GM12892 (cell line): ENCODE measurements around the gene KIAA1217.

Experiments used
- DNase-seq: peaks from one replicate; pipeline ENCODE4 v3.0.0; 2011; ENCODE audit not compliant: insufficient read length
- FAIRE-seq: peaks from 2 replicates; lab custom pipeline; 2011; peaks lifted over from hg19 to GRCh38; lab: Jason Lieb, UNC
- POLR2A ChIP-seq: IDR thresholded peaks from 2 replicates; pipeline ENCODE4 v1.6.1; 2011; ENCODE audit warnings: low read depth, low read length, control low read depth
- POLR2AphosphoS5 ChIP-seq: IDR thresholded peaks from 2 replicates; pipeline ENCODE4 v1.6.1; 2011; ENCODE audit warnings: low read depth, low read length, control low read depth
- TAF1 ChIP-seq: IDR thresholded peaks from 2 replicates; pipeline ENCODE4 v1.6.1; 2011; ENCODE audit warnings: low read depth, mild to moderate bottlenecking, control low read depth, low read length, borderline replicate concordance

KIAA1217 gene

DNA sequence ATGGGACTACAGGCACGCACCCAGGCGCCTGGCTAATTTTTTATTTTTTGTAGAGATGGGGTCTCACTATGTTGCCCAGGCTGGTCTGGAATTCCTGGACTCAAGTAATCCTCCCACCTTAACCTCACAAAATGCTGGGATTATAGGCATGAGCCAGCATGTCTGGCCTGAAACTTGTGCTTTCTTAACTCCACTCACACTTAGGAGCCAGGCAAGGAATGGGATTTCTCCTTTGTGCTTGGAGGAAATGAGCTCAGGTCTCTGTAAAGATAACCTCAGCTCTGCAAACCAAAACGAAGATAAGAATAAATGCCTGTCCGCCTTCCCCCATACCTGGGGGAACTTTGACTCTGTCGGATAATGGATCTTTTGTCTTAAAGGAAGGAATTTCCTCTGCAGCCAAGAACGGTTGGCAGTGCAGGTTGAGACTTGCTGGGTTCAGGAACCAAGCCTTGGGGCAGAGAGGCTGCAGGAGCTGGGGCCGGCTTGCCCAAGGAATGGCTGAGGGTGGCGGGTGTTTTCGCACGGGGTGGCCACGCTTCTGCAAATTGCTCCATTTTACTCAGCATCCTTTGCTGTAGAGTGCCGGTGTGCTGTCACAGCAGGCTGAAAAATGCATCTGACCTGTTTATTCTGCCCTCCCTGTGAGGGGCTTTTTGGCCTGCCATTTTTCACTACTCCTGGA is 174.2 kb downstream of the KIAA1217 start:
- FAIRE-seq (no peak), DNase-seq (peak; percentile 32)
- TF ChIP-seq POLR2A: peak; percentile 40; the same call in 1 of the 2 replicates
- TF ChIP-seq POLR2AphosphoS5: no peak
- peak; percentile 33; the same call in 1 of the 2 replicates for TF ChIP-seq TAF1

DNA sequence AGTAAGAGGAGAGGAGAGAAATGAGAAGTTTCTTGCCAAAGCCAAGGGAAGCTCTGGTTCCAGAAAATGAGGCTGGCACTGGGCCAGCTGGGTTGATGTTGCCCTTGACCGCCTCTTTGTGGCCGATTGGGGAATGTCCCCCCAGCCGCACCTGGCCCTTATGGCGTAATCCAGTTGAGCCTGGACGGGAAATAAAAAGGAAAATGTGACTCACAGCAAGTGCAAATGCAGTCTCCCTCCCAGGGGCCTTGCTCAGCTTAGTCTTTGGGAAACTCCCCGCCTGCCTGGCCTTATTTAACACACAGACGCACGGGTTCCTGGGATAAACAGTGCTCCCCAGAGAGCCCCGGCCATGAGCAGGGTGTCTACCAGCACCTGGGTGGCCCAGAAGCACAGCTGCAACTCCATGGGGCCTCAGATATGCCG is 174.8 kb downstream of the KIAA1217 start:
- peak; percentile 48 for DNase-seq
- TF ChIP-seq TAF1 (no peak), POLR2A (no peak), POLR2AphosphoS5 (no peak)
- FAIRE-seq: peak; percentile 99

DNA sequence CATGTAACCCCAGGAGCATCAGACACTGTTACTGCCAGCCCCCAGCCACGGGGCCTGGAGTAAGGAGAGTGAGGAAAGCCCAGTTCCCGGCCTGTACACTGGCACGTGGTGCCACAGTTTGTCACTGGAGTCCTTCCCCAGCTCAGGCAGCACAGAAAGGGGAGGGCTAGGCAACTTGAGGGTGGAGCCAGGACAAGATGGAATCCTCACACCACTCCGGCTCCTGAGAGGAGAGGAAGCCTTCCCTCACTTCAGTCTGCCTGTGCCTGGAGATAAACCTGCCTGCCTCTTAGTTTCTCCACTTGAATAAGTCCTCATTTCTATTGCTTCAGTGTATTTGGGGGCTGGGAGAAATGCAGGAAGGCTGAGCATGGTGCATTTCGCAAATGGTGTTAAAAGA is 176.0 kb downstream of the KIAA1217 start:
- DNase-seq (no peak), FAIRE-seq (no peak)
- TF ChIP-seq POLR2A: no peak
- no peak for TF ChIP-seq POLR2AphosphoS5

DNA sequence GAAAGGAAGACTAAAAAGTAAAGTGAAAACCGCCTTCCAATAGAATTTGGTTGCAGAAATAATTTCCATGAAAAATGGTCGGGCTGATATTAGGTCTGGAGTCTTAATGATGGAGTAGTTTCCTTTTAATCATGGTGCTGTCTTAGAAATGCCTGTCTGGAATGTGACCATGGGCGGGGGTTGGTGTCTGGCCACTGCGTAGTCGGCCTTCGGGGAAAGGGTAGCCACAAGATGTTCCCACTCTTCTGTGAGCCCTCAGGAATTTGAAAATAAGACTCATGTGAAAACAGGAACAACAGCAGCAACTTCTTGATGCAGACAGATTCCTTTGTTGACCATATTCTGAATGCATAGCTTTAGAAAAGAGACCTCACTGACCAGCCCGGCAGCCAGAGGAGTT is 176.8 kb downstream of the KIAA1217 start:
- FAIRE-seq (peak; percentile 14), DNase-seq (no peak)
- TF ChIP-seq POLR2AphosphoS5 (no peak), TAF1 (no peak), POLR2A (no peak)

DNA sequence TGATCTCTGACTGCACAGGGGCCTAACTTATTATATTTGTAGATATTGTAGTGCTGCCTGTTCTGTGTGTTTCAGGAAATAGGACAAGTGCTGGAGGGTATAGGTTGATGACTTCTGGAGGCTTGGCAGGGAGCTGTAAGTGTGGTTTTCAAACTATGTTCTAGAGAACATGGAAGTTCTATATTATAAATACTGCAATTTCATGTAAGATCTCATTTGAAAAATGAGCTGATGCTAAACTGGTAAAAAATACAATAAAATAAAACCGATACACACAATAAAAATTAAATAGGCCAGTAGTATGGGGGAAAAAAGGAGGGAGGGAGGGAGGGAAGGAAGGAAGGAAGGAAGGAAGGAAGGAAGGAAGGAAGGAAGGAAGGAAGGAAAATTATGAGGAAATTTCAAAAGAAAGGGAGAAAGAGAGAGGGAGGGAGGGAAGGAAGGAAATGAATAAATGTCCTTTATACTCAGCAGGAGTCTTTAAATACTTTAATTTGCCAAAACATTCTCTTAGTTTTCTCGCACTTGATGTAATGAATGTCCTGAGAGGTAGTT is 181.3 kb downstream of the KIAA1217 start:
- DNase-seq: no peak
- TF ChIP-seq POLR2A (no peak), POLR2AphosphoS5 (no peak), TAF1 (no peak)
- no peak for FAIRE-seq

DNA sequence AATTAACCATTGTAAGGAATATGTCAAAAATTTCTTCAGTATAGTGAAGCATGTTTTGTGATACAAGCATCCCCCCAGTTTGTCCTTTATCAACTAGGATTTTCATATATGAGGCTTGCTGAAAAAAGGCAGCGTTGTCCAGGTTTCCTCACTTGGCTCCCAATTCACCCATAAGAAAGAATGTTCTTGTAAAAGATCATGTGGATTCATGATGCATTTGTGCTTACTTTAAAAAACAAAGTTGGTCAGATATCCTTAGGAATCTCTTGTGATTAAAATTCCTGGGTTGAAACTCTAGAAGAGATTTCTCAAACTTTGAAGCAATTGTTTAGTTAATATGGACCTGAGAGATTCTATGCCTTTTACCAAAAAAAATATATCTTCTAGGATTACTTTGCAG is 181.8 kb downstream of the KIAA1217 start:
- DNase-seq (no peak), FAIRE-seq (no peak)
- TF ChIP-seq POLR2A: no peak
- TF ChIP-seq TAF1: no peak
- TF ChIP-seq POLR2AphosphoS5: no peak

DNA sequence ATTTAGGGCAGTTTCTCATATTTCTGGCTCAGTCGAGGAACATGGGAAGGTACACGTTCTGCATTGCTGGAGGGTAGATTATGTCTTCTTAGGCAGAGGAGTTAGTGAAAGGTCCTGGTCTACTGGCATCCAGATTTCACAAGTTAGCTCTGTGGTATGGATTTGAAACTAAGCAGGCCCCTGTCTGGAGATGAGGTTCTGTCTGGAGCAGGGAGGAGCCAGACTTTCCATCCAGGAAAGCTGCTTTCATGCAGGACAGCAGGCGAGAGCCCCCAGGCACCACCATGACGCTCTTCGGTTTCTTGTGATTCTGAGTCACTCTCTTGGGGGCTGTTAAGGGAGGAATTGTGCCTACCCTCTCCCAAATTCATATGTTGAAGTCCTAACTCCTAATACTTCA is 184.3 kb downstream of the KIAA1217 start:
- no peak for DNase-seq
- TF ChIP-seq TAF1: no peak
- TF ChIP-seq POLR2AphosphoS5: no peak
- TF ChIP-seq POLR2A: no peak
- FAIRE-seq: no peak

DNA sequence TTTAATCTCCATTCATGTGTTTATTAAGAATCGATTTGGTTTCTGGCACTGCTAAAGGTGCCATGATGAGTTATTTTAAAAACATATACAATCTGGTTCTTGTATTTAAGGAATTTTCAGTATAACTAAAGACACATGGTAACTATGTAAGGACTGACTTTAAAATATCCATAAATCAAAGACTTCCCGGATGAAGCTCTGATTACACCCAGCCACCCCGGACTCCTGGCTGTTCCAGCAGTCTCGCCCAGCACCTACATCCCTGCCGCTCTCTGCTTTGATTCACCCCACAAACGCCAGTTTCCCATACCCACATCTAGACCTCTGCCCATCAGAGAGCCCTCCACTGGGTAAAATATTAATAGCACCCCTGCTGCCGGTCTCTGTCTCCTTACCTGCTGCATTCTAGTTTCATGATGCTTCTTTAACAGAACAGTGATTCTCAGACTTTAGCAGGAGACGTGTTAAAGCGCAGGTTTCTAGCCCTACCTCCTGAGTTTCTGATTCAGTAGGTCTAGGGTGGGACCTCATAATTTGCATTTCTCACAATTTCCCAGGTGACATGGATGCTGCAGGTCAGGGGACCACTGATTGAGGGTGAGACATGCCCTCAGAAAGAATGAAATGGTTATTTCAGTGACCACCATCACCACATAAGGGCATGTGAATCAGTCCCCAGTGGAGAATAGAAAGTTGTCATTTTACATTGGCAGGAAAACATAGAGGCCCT is 185.7 kb downstream of the KIAA1217 start:
- no peak for FAIRE-seq
- DNase-seq: no peak
- no peak for TF ChIP-seq TAF1
- no peak for TF ChIP-seq POLR2AphosphoS5

DNA sequence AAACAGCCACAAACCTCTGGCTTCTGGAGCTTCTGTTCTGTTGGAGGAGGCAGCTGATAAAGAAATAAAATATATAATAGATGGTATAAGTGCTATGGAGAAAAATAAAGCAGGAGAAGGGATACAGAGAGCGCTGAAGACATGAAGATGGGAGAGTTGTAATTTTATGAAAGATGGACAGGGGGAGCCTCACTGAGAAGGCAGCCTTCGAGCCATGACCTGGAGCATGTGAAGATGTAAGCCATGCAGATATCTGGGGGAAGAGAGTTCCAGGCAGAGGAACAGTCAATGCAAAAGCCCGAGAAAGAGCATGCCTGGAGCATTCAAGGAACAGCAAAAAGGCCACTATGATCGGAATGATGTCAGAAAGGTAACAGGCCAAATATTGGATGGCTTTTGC is 187.5 kb downstream of the KIAA1217 start:
- TF ChIP-seq POLR2A: no peak
- TF ChIP-seq TAF1: no peak
- TF ChIP-seq POLR2AphosphoS5: no peak
- no peak for FAIRE-seq
- no peak for DNase-seq

DNA sequence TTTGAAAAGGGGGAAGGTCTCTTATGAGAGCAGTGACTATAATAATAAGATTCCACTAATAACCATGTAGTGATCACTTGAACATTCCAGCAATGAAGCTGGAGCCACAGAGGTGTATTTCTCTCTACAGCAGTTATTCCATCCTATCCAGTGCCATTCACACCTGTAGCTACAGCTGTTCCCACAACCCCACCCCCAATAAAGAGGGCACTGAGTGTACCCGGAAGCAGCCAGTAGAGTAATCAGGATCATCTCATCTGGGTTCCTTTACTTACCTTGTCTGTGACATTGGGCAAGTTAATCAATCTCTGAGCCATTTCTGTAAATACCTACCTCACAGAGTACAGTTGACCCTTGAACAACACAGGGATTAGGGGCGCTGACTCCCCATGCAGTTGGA is 188.7 kb downstream of the KIAA1217 start:
- FAIRE-seq (no peak), DNase-seq (no peak)
- TF ChIP-seq TAF1 (no peak), POLR2A (no peak), POLR2AphosphoS5 (no peak)

DNA sequence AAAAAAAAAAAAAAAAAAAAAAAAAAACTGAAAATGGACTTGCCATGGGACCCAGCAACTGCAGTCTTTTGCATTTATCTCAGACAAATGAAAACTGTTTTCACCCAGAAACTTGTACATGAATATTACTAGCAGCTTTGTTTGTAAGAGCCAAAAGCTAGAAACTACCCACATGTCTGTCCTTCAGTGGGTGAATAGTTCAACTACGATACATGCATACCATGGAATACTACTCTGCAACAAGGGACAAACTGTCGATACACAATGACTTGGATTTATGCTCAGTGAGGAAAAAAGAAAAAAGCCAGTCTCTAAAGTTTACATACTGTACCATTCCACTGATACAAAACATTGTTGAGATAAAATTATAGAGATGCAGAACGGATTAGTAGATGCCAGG is 195.6 kb downstream of the KIAA1217 start:
- FAIRE-seq (peak; percentile 66), DNase-seq (no peak)
- no peak for TF ChIP-seq POLR2A

DNA sequence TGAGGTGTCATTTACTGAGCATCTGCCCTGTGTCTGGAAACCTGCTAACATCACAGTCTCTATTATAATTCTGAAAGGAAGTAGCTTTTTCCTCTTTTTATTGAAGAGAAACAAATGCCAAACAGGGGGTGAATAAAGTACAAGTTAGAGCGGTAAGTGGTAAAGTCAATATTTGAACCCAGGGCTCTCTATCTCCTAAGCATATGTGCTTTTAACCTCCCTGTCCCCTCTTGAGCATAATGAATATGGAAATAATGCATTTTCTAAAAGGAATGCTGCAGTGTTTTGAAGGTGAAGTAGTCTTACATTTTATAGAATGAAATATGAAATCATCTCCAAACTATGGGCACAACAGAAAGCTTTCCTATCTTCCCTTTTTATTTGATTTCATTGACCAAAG is 196.7 kb downstream of the KIAA1217 start:
- DNase-seq (no peak), FAIRE-seq (no peak)
- TF ChIP-seq POLR2AphosphoS5 (no peak), POLR2A (no peak)

DNA sequence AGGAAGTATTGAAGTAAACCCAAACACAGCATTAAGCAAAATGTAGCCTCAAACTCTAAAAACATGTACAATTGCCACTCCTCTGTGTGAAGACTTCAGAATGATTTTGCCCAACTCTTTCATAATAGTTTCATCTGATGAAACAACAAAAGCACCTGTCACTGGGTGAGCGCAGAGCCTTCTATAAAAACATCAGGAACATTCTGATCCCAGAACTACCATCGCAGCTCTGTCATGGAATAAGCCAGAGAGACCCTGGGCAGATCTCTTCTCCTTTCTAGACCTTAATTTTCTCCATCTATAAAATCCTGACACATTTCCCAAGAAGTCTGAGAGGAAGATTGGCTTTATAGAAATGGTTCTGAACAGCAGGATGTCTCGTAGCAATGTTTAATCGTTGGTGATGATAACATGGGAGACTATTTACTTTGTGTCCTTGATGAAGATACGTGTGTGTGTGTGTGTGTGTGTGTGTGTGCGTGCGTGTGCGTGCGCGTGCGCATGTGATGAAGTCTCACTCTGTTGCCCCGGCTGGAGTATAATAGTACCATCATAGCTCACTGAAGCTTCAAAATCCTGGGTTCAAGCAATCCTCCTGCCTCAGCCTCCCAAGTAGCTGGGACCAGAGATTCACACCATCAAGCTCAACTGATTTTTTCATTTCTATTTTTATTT is 198.0 kb downstream of the KIAA1217 start:
- TF ChIP-seq TAF1 (no peak), POLR2A (no peak), POLR2AphosphoS5 (no peak)
- FAIRE-seq (no peak), DNase-seq (no peak)
